ENCODE data around the gene OR52E4.

The OR52E4 gene

GRCh38 chr11:5929571-5930368 lies 49.3 kb downstream of the OR52E4 start:
- DNase-seq: no peak

GRCh38 chr11:5930614-5931013 lies 50.2 kb downstream of the OR52E4 start:
- no peak for DNase-seq

GRCh38 chr11:5931061-5931460 lies 50.6 kb downstream of the OR52E4 start:
- no peak for DNase-seq

GRCh38 chr11:5932671-5933070 lies 52.2 kb downstream of the OR52E4 start:
- no peak for DNase-seq

- no peak for DNase-seq
Measured at GRCh38 chr11:5933116-5933515, 52.7 kb downstream of the OR52E4 start.
